Ishikawa (cell line): ENCODE results near the gene FAM221B.

Experiments used
- CEBPB ChIP-seq: IDR thresholded peaks from 2 replicates; pipeline ENCODE4 v1.6.1; 2012
- EGR1 ChIP-seq: IDR thresholded peaks from 2 replicates; pipeline ENCODE4 v1.6.1; 2012
- EP300 ChIP-seq: IDR thresholded peaks from 2 replicates; pipeline ENCODE4 v1.6.1; 2012; ENCODE audit warnings: borderline replicate concordance
- FOXM1 ChIP-seq: IDR thresholded peaks from 2 replicates; pipeline ENCODE4 v1.6.1; 2012; ENCODE audit warnings: low read depth, borderline replicate concordance
- REST ChIP-seq: IDR thresholded peaks from 2 replicates; pipeline ENCODE4 v1.6.1; 2012; ENCODE audit warnings: low read depth, mild to moderate bottlenecking
- TAF1 ChIP-seq: IDR thresholded peaks from 2 replicates; pipeline ENCODE4 v1.6.1; 2012; ENCODE audit warnings: low read depth, mild to moderate bottlenecking
- YY1 ChIP-seq: IDR thresholded peaks from 2 replicates; pipeline ENCODE4 v1.6.1; 2012; ENCODE audit warnings: low read depth
- ZBTB7A ChIP-seq: IDR thresholded peaks from 2 replicates; pipeline ENCODE4 v1.6.1; 2012; ENCODE audit warnings: low read depth
- TF ChIP-seq, protein P1 (sequence below): IDR thresholded peaks from 2 replicates; pipeline ENCODE4 v1.6.1; 2012

DNA sequence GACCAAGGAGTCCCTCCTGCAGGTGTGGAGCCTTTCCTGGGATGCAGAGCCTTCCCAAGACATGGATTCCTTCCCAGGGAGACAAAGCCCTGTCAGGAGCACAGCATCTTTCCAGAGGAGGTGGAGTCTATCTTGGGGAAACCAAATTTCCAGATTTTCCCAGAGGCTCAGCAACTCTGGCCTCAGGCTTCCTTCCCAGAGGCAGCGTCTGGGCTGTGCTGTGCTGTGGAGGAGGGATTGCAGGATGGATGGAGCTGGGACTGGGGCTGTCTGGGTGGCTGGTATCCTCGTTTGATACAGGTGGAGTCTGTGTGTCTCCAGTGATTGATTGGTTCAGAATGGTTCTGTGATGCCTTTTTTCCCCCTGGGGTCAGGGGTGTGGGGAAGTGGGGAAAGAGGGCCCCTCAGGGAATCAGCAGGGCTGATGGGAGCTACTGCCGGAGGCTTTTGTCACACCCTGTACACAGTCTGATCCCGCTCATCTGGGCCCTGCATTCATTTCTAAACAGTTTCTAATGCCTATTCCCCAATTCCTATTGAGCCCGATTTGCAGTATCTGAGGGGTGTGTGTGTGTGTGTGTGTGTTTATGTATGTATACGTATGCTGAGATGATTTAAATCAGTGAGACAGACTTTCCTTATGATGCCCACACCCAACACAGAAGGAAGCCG is 25.7 kb upstream of the FAM221B start:
- TF ChIP-seq, protein P1, sequence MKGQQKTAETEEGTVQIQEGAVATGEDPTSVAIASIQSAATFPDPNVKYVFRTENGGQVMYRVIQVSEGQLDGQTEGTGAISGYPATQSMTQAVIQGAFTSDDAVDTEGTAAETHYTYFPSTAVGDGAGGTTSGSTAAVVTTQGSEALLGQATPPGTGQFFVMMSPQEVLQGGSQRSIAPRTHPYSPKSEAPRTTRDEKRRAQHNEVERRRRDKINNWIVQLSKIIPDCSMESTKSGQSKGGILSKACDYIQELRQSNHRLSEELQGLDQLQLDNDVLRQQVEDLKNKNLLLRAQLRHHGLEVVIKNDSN = no peak
- no peak for TF ChIP-seq TAF1
- no peak for TF ChIP-seq YY1
- no peak for TF ChIP-seq REST
- no peak for TF ChIP-seq ZBTB7A
- no peak for TF ChIP-seq CEBPB
- TF ChIP-seq EGR1 = no peak
- no peak for TF ChIP-seq EP300
- TF ChIP-seq FOXM1 = no peak
